ENCODE results near the gene LSM6.

GRCh38 chr4:146142768-146143167 is 32.8 kb upstream of the LSM6 start:
- TF ChIP-seq EP300 (IDR thresholded peaks at IDR 0.05), result no peak
- TF ChIP-seq CTCF (IDR thresholded peaks at IDR 0.05), result no peak

All from ovary (tissue), 3 donors.